MCF 10A (cell line): ENCODE results near the gene FAM184B. TPM values are rescaled to one million over a fixed set of nuclear protein-coding genes. Genes with fewer than 3 reads are reported as not detected.

Experiments used
- BruUV-seq: library from RNA; stranded (reverse); fragments of 400-500 nt; replicated peaks from 2 replicates; lab custom pipeline; 2021; lab: Mats Ljungman, UMichigan
- CTCF ChIA-PET: fragments of 300-600 bp; sonication (Branson Sonifier 250); formaldehyde crosslinking; extraction: SDS; loops from one replicate; lab custom pipeline; 2021; ENCODE audit warnings: antibody characterized with exemption, inconsistent platforms; lab: Yijun Ruan, JAX
- POLR2A ChIA-PET: fragments of 300-600, 350-650 bp; sonication (Branson Sonifier 250); formaldehyde crosslinking; extraction: SDS; loops from one replicate; lab custom pipeline; 2020; ENCODE audit warnings: antibody characterized with exemption, inconsistent platforms; lab: Yijun Ruan, JAX
- DNase-seq: peaks from one replicate; pipeline ENCODE4 v3.0.0-alpha.2; 2018; ENCODE audit not compliant: unreplicated experiment
- H3K27ac Mint-ChIP-seq: one replicate; pipeline ENCODE4 v1.8.0; 2022; ENCODE audit warnings: mild to moderate bottlenecking, low read depth, mixed read lengths; ENCODE audit not compliant: unreplicated experiment
- H3K27me3 Mint-ChIP-seq: one replicate; pipeline ENCODE4 v1.8.0; 2022; ENCODE audit warnings: mixed read lengths; ENCODE audit not compliant: insufficient read depth, unreplicated experiment
- H3K36me3 Mint-ChIP-seq: one replicate; pipeline ENCODE4 v1.8.0; 2022; ENCODE audit warnings: mild to moderate bottlenecking, moderate library complexity, mixed read lengths; ENCODE audit not compliant: insufficient read depth, unreplicated experiment
- H3K4me1 Mint-ChIP-seq: one replicate; pipeline ENCODE4 v1.8.0; 2022; ENCODE audit warnings: mixed read lengths; ENCODE audit not compliant: insufficient read depth, unreplicated experiment
- H3K4me3 Mint-ChIP-seq: one replicate; pipeline ENCODE4 v1.8.0; 2022; ENCODE audit warnings: mild to moderate bottlenecking, moderate library complexity, mixed read lengths; ENCODE audit not compliant: unreplicated experiment
- H3K9me3 Mint-ChIP-seq: one replicate; pipeline ENCODE4 v1.8.0; 2022; ENCODE audit warnings: mixed read lengths; ENCODE audit not compliant: unreplicated experiment
- intact Hi-C: fragments of 100-400 bp; cut with micrococcal nuclease; formaldehyde crosslinking; loops from 2 replicates; pipeline ENCODE4 v1.14.1; 2022
- total RNA-seq: library from RNA; stranded (reverse); gene quantifications from 2 replicates; pipeline ENCODE4 v1.2.3, GENCODE V29; 2022
- TF ChIP-seq, protein P1 (sequence below): fragments of 200-600 bp; IDR thresholded peaks from one replicate; pipeline ENCODE4 v1.8.0; 2022; ENCODE audit warnings: antibody characterized with exemption, mild to moderate bottlenecking; ENCODE audit not compliant: unreplicated experiment

Gene FAM184B
- total RNA-seq, 1 experiment from 2014 or later = not detected

DNA sequence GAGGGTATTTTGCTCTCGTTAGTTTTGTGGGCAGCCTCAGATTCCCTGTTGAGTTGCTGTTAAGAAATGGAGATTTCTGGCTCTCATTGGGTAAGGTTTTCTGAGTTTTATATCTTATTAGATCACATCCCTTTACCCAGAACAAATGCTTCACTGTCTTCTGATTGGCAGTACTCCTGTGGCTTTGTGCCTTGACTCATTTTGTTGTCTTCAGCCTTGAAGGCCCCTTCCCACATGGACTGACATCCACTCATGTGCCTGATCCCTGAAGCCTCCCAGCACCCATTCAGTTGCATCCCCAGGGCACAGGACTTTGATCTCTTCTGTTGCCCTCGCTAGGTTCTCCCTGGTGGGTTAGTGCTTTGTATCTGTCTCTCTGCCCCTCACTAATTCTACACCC is 156.6 kb downstream of the FAM184B start:
- Mint-ChIP-seq H3K4me1 (no peaks in the 10 kb centered on the region), H3K36me3 (peaks cover 100% of the 10 kb centered on the region), H3K9me3 (no peaks in the 10 kb centered on the region), H3K27me3 (no peaks in the 10 kb centered on the region), H3K4me3 (no peak overlapping the region), H3K27ac (no peak overlapping the region)
- ChIA-PET POLR2A (no interaction called here), CTCF (interaction anchor here (0.5 to 1.3 kb wide), 2 partner anchors 12 to 411 kb away, joined by 3 read pairs; no protein-coding TSS in a partner anchor)
- DNase-seq = no peak
- intact Hi-C loops = no loop called here
- BruUV-seq = no TSS peak
- TF ChIP-seq, protein P1, sequence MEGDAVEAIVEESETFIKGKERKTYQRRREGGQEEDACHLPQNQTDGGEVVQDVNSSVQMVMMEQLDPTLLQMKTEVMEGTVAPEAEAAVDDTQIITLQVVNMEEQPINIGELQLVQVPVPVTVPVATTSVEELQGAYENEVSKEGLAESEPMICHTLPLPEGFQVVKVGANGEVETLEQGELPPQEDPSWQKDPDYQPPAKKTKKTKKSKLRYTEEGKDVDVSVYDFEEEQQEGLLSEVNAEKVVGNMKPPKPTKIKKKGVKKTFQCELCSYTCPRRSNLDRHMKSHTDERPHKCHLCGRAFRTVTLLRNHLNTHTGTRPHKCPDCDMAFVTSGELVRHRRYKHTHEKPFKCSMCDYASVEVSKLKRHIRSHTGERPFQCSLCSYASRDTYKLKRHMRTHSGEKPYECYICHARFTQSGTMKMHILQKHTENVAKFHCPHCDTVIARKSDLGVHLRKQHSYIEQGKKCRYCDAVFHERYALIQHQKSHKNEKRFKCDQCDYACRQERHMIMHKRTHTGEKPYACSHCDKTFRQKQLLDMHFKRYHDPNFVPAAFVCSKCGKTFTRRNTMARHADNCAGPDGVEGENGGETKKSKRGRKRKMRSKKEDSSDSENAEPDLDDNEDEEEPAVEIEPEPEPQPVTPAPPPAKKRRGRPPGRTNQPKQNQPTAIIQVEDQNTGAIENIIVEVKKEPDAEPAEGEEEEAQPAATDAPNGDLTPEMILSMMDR = no peak

DNA sequence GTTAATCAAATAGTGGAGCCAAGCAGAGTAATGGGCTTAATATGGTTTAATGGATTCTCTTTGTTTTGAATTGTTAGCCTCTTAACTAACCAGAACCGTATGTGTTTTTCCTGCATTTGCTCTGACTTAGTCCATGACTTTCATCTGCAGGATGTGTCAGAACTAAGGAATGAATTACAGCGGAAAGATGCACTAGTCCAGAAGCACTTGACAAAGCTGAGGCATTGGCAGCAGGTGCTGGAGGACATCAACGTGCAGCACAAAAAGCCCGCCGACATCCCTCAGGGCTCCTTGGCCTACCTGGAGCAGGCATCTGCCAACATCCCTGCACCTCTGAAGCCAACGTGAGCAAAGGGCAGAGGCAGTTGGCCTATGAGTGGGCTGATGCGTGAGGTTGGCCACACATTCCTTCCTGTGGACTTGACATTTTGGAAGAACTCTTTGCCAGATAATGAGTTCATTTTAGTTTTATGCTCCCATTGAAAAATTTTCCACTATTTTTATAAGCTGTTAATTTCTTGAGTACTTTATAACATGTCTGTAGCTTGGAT is 157.9 kb downstream of the FAM184B start:
- Mint-ChIP-seq H3K4me1 (peaks cover 8% of the 10 kb centered on the region), H3K4me3 (no peak overlapping the region), H3K27ac (no peak overlapping the region), H3K36me3 (peaks cover 99% of the 10 kb centered on the region), H3K9me3 (no peaks in the 10 kb centered on the region), H3K27me3 (no peaks in the 10 kb centered on the region)
- intact Hi-C loops = no loop called here
- ChIA-PET POLR2A (interaction anchor here (2.6 kb wide), 1 partner anchor 9 kb away, joined by 15 read pairs; the partner anchor contains the start of gene MED28), CTCF (interaction anchor here (0.9 to 1.0 kb wide), 2 partner anchors 9 to 13 kb away, joined by 3 to 7 read pairs; partner anchors contain the start of gene MED28)
- DNase-seq = no peak
- TF ChIP-seq, protein P1 = no peak
- BruUV-seq = no TSS peak

DNA sequence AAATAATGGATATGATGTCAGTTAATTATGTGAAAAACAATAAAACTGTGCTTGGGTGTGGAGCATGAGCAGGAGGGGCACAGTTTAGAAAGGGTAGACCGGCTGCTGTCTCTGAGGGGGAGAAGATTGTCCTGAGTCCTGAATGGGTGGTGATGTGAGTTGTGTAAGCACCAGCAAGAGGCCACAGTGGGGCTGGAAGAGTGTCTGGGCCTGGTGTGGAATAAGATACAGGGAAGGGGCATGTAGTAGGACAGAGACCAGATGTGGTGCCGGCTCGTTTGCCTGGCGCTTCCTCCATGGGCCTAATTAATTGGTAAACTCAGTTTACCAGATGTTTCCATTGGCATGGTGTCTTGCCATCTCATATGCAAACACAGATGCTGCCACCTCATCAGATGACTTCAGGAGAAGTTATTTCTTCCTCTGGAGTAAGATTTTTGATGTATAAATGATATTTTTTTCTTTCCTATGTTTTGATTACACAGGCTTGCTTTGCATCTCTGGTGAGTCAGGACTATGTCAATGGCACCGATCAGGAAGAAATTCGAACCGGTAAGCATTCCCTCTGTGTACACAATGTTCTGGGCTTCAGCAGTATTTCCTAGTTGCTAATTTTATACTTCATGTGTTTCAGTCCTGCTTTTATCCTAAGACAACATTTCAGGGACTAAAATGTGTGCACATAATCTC is 161.9 kb downstream of the FAM184B start:
- no peak for DNase-seq
- peaks cover 21% of the 10 kb centered on the region for H3K4me1 Mint-ChIP-seq
- ChIA-PET POLR2A (no interaction called here), CTCF (interaction anchor here (1.0 to 1.4 kb wide), 2 partner anchors 17 to 51 kb away, joined by 3 to 8 read pairs; no protein-coding TSS in a partner anchor)
- H3K27ac Mint-ChIP-seq = no peak overlapping the region
- H3K4me3 Mint-ChIP-seq = no peak overlapping the region
- TF ChIP-seq, protein P1 = no peak
- peaks cover 79% of the 10 kb centered on the region for H3K36me3 Mint-ChIP-seq
- no TSS peak for BruUV-seq
- intact Hi-C loops = no loop called here
- H3K9me3 Mint-ChIP-seq = no peaks in the 10 kb centered on the region
- no peaks in the 10 kb centered on the region for H3K27me3 Mint-ChIP-seq

DNA sequence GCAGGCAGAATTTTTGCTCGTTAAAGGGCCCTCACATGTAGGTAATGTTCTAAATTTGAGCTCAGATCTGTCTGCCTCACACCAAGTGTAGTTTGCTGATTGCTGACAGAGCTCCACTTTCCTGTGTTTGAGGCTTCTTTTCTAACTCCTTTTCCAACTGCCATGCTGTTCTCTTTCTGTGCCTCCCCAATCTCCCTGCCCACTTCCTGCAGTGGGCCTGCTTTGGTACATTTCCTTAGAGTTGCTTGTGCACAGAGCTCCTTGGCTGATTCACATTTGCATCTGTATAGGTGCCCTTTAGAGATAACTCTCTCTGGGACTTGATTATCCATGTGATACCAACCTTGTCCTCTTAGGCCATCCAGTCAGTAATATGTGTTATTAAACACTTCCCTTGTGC is 162.5 kb downstream of the FAM184B start:
- no peak for DNase-seq
- Mint-ChIP-seq H3K4me1 (peaks cover 21% of the 10 kb centered on the region), H3K4me3 (no peak overlapping the region), H3K27me3 (no peaks in the 10 kb centered on the region), H3K9me3 (no peaks in the 10 kb centered on the region), H3K36me3 (peaks cover 73% of the 10 kb centered on the region), H3K27ac (no peak overlapping the region)
- intact Hi-C loops = no loop called here
- POLR2A ChIA-PET = no interaction called here
- BruUV-seq = no TSS peak
- CTCF ChIA-PET = interaction anchor here (1.0 to 1.4 kb wide), 2 partner anchors 17 to 50 kb away, joined by 3 to 8 read pairs; no protein-coding TSS in a partner anchor
- TF ChIP-seq, protein P1 = no peak
